Fibroblast of lung (primary cell): ENCODE data around the gene OR1S1. TPM values are rescaled to one million over a fixed set of nuclear protein-coding genes. Genes with fewer than 3 reads are reported as not detected.

Source experiments
- DNase-seq, 2 donors: peaks; one replicate each; pipeline versions ENCODE4 v3.0.0 to v3.0.0-alpha.2; 2010; ENCODE audit warnings: low read depth in 2 of 2
- H2AFZ ChIP-seq: 2 replicates; pipeline ENCODE4 v1.5.1; 2012; ENCODE audit warnings: low read length, control low read depth, inconsistent platforms
- H3K27ac ChIP-seq: 2 replicates; pipeline ENCODE4 v1.5.1; 2011; ENCODE audit warnings: low read length, control low read depth; ENCODE audit not compliant: insufficient read depth
- H3K27me3 ChIP-seq: 2 replicates; pipeline ENCODE4 v1.5.1; 2011; ENCODE audit warnings: mild to moderate bottlenecking, low read length; ENCODE audit not compliant: control insufficient read depth, insufficient read depth
- H3K36me3 ChIP-seq: 2 replicates; pipeline ENCODE4 v1.5.1; 2011; ENCODE audit warnings: low read length; ENCODE audit not compliant: control insufficient read depth, insufficient read depth
- H3K4me1 ChIP-seq: 2 replicates; pipeline ENCODE4 v1.5.1; 2011; ENCODE audit warnings: low read length; ENCODE audit not compliant: control insufficient read depth, insufficient read depth; ENCODE audit errors: extremely low read depth
- H3K4me2 ChIP-seq: 2 replicates; pipeline ENCODE4 v1.5.1; 2011; ENCODE audit warnings: low read length, control low read depth; ENCODE audit not compliant: insufficient read depth; ENCODE audit errors: extremely low read depth
- H3K4me3 ChIP-seq, 4 experiments: fragments of 200-600 bp in 1 of 4; sonication (generic) in 1 of 4; replicated peaks in 1 of 4; 2 replicates each; pipeline ENCODE4 v1.5.1; 2011 to 2016; ENCODE audit warnings: low read length in 4 of 4, low read depth in 3 of 4, mild to moderate bottlenecking in 3 of 4, control low read depth in 2 of 4, inconsistent platforms in 1 of 4, mixed read lengths in 1 of 4; ENCODE audit not compliant: insufficient read depth in 1 of 4; ENCODE audit errors: control extremely low read depth in 1 of 4
- H3K79me2 ChIP-seq: 2 replicates; pipeline ENCODE4 v1.5.1; 2012; ENCODE audit warnings: mild to moderate bottlenecking, low read length, inconsistent platforms; ENCODE audit not compliant: control insufficient read depth, insufficient read depth
- H3K9ac ChIP-seq: 2 replicates; pipeline ENCODE4 v1.5.1; 2011; ENCODE audit warnings: mild to moderate bottlenecking, low read length, control low read depth; ENCODE audit not compliant: insufficient read depth
- H3K9me3 ChIP-seq: 2 replicates; pipeline ENCODE4 v1.5.1; 2012; ENCODE audit warnings: low read depth, low read length; ENCODE audit not compliant: control insufficient read depth, insufficient read depth
- H4K20me1 ChIP-seq: 2 replicates; pipeline ENCODE4 v1.5.1; 2011; ENCODE audit warnings: low read length; ENCODE audit not compliant: control insufficient read depth, insufficient read depth; ENCODE audit errors: extremely low read depth
- EZH2 ChIP-seq: IDR thresholded peaks from 2 replicates; pipeline ENCODE4 v1.5.1; 2012; ENCODE audit warnings: low read length, control low read depth, mild to moderate bottlenecking; ENCODE audit errors: missing control alignments
- polyA plus RNA-seq, 2 donors: library from polyadenylated mRNA; depleted of rRNA in 1 of 2; stranded (reverse) in 1 of 2; unstranded in 1 of 2; fragments of >200 nt; gene quantifications; 2 replicates each; pipeline ENCODE4 v1.2.1, GENCODE V29; 2011 to 2012; ENCODE audit warnings: missing spikeins in 1 of 2
- total RNA-seq: library from RNA; depleted of rRNA; stranded (reverse); fragments of >200 nt; gene quantifications from 2 replicates; pipeline ENCODE4 v1.2.1, GENCODE V29; 2014
- TF ChIP-seq, protein P1 (sequence below), 2 donors: IDR thresholded peaks in 1 of 2; conservative IDR thresholded peaks in 1 of 2; 1 replicate in 1 of 2; 2 replicates in 1 of 2; pipeline ENCODE4 v1.5.1; 2011 to 2012; ENCODE audit warnings: low read length in 2 of 2, control low read depth in 1 of 2, inconsistent platforms in 1 of 2, low read depth in 1 of 2, mild to moderate bottlenecking in 1 of 2

OR1S1 gene
- total and polyA plus RNA-seq, 2 donors (not counting 1 experiment from before 2014, with no cell fraction given) = not detected

DNA sequence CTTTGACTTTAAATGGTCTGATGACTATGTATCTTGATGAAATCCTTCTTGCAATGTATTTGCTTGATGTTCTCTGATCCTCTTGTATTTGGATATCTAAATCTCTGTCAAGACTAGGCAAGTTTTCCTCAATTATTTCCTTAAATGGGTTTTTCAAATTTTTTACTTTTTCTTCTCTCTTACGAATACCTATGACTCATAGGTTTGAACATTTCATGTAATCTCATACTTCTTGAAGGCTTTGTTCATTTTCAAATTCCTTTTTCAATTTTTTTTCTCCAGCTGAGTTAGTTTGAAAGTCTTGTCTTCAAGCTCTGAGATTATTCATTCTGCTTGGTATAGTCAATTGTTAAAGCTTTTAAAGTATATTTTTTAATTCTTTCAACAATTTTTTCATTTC, 42.4 kb downstream of the OR1S1 start:
- Histone ChIP-seq H3K4me3 (no peak overlapping the region), H3K9ac (no peak overlapping the region), H4K20me1 (no peaks in the 10 kb centered on the region), H3K79me2 (no peaks in the 10 kb centered on the region), H3K27me3 (no peaks in the 10 kb centered on the region), H3K9me3 (no peaks in the 10 kb centered on the region), H3K27ac (no peak overlapping the region), H2AFZ (no peak overlapping the region), H3K36me3 (no peaks in the 10 kb centered on the region), H3K4me2 (no peak overlapping the region), H3K4me1 (no peaks in the 10 kb centered on the region)
- peak in 1 of 2 donors; percentile 1 for DNase-seq
- no peak for TF ChIP-seq EZH2
- TF ChIP-seq, protein P1, sequence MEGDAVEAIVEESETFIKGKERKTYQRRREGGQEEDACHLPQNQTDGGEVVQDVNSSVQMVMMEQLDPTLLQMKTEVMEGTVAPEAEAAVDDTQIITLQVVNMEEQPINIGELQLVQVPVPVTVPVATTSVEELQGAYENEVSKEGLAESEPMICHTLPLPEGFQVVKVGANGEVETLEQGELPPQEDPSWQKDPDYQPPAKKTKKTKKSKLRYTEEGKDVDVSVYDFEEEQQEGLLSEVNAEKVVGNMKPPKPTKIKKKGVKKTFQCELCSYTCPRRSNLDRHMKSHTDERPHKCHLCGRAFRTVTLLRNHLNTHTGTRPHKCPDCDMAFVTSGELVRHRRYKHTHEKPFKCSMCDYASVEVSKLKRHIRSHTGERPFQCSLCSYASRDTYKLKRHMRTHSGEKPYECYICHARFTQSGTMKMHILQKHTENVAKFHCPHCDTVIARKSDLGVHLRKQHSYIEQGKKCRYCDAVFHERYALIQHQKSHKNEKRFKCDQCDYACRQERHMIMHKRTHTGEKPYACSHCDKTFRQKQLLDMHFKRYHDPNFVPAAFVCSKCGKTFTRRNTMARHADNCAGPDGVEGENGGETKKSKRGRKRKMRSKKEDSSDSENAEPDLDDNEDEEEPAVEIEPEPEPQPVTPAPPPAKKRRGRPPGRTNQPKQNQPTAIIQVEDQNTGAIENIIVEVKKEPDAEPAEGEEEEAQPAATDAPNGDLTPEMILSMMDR (conservative IDR thresholded peaks at IDR 0.05 in 1 of 2, IDR thresholded peaks at IDR 0.05 in 1 of 2; ENCODE audit: low read depth in 1 of 2, low read length in 2 of 2) = no peak

DNA sequence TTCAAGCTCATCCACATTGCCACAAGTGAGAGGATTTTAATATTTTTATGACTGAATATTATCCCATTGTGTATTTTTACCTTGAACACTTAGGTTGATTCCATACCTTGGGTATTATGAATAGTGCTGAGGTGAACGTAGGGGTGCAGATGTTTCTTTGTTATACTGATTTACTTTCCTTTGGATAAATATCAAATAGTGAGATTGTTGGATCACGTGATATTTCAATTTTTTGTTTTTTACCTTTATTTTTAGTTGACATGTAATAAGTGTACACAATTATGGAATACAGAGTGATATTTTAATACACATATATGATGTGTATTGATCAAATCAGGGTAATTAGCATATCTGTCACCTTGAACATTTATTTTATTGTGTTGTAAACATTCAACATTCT, 47.5 kb downstream of the OR1S1 start:
- H4K20me1 ChIP-seq = no peaks in the 10 kb centered on the region
- no peak for TF ChIP-seq EZH2
- TF ChIP-seq, protein P1 (conservative IDR thresholded peaks at IDR 0.05 in 1 of 2, IDR thresholded peaks at IDR 0.05 in 1 of 2; ENCODE audit: low read depth in 1 of 2, low read length in 2 of 2) = no peak

More for the DNA sequence above, 47.5 kb downstream of the OR1S1 start:
- Histone ChIP-seq H3K27me3 (no peaks in the 10 kb centered on the region), H3K4me1 (no peaks in the 10 kb centered on the region), H3K27ac (no peak overlapping the region), H3K9ac (no peak overlapping the region), H2AFZ (no peak overlapping the region), H3K4me2 (no peak overlapping the region), H3K9me3 (no peaks in the 10 kb centered on the region), H3K79me2 (no peaks in the 10 kb centered on the region), H3K36me3 (no peaks in the 10 kb centered on the region), H3K4me3 (no peak overlapping the region)
- DNase-seq = no peak

Other genes with a start within 250 kb of the OR1S1 start
- gene OR9Q1, start 188.8 kb upstream of the OR1S1 start, total RNA-seq = not detected in 2 replicates
- not detected in 2 replicates for gene OR9Q1, start 188.8 kb upstream of the OR1S1 start, polyA plus RNA-seq
- gene OR6Q1, start 181.8 kb upstream of the OR1S1 start, total RNA-seq = not detected in 2 replicates
- gene OR6Q1, start 181.8 kb upstream of the OR1S1 start, polyA plus RNA-seq = not detected in 2 replicates
- not detected in 2 replicates for gene OR9I1, start 87.2 kb upstream of the OR1S1 start, total RNA-seq
- gene OR9I1, start 87.2 kb upstream of the OR1S1 start, polyA plus RNA-seq = not detected in 2 replicates
- gene OR9Q2, start 23.6 kb upstream of the OR1S1 start, total RNA-seq = not detected in 2 replicates
- gene OR9Q2, start 23.6 kb upstream of the OR1S1 start, polyA plus RNA-seq = not detected in 2 replicates
- not detected in 2 replicates for gene OR1S2, start 8.6 kb upstream of the OR1S1 start, total RNA-seq
- not detected in 2 replicates for gene OR1S2, start 8.6 kb upstream of the OR1S1 start, polyA plus RNA-seq
- gene OR10Q1, start 16.2 kb downstream of the OR1S1 start, total RNA-seq = not detected in 2 replicates
- 0.24 TPM in 1 of 2 replicates, not detected in the other for gene OR10Q1, start 16.2 kb downstream of the OR1S1 start, polyA plus RNA-seq
- not detected in 2 replicates for gene OR10W1, start 55.5 kb downstream of the OR1S1 start, total RNA-seq
- gene OR10W1, start 55.5 kb downstream of the OR1S1 start, polyA plus RNA-seq = not detected in 2 replicates
- not detected in 2 replicates for gene OR5B17, start 146.3 kb downstream of the OR1S1 start, total RNA-seq
- not detected in 2 replicates for gene OR5B17, start 146.3 kb downstream of the OR1S1 start, polyA plus RNA-seq
- gene OR5B3, start 194.2 kb downstream of the OR1S1 start, total RNA-seq = not detected in 2 replicates
- gene OR5B3, start 194.2 kb downstream of the OR1S1 start, polyA plus RNA-seq = not detected in 2 replicates
- not detected in 2 replicates for gene OR5B2, start 215.4 kb downstream of the OR1S1 start, total RNA-seq
- gene OR5B2, start 215.4 kb downstream of the OR1S1 start, polyA plus RNA-seq = not detected in 2 replicates
- gene OR5B12, start 229.5 kb downstream of the OR1S1 start, total RNA-seq = not detected in 2 replicates
- gene OR5B12, start 229.5 kb downstream of the OR1S1 start, polyA plus RNA-seq = 0.02 and 0.11 TPM in 2 replicates